ENCODE data around the gene LIAS.
A peak's percentile ranks its signal among the peaks of the same experiment; 100 is the strongest.

LIAS gene

GRCh38 chr4:39526765-39527295 lies 68.0 kb downstream of the LIAS start:
- no peak for DNase-seq (ENCODE audit: low read depth)
- no peak for TF ChIP-seq CTCF (IDR thresholded peaks at IDR 0.05; ENCODE audit: control insufficient read depth, extremely low read depth, insufficient read depth)
- H3K4me3 ChIP-seq (ENCODE audit: low read depth, low read length), result peak overlapping the region; percentile 86

GRCh38 chr4:39527296-39528060 lies 68.6 kb downstream of the LIAS start, which contains the start of gene UGDH:
UGDH (minus strand) TSS chr4:39527439; CDS start chr4:39521512, 5,927 bp downstream.
- H3K4me3 ChIP-seq (ENCODE audit: low read depth, low read length), result peak within 1 kb of the TSS; percentile 86
- DNase-seq (ENCODE audit: low read depth), result peak; percentile 94
- TF ChIP-seq CTCF (IDR thresholded peaks at IDR 0.05; ENCODE audit: control insufficient read depth, extremely low read depth, insufficient read depth), result no peak

GRCh38 chr4:39528061-39528465 lies 69.2 kb downstream of the LIAS start:
- DNase-seq (ENCODE audit: low read depth), result no peak
- no peak for TF ChIP-seq CTCF (IDR thresholded peaks at IDR 0.05; ENCODE audit: control insufficient read depth, extremely low read depth, insufficient read depth)

More at GRCh38 chr4:39528061-39528465, 69.2 kb downstream of the LIAS start:
- peak overlapping the region; percentile 86 for H3K4me3 ChIP-seq (ENCODE audit: low read depth, low read length)

Data from LNCaP clone FGC (cell line).